AG09309 (cell line): Measurements from ENCODE around the gene ACIN1.

Experiments used
- DNase-seq: peaks from one replicate; pipeline ENCODE4 v3.0.0-alpha.2; 2010; ENCODE audit warnings: low read depth
- H3K4me3 ChIP-seq: 2 replicates; pipeline ENCODE4 v1.5.1; 2011; ENCODE audit warnings: mild to moderate bottlenecking, low read depth, low read length, moderate library complexity; ENCODE audit not compliant: control insufficient read depth
- CTCF ChIP-seq: IDR thresholded peaks from 2 replicates; pipeline ENCODE4 v1.5.1; 2011; ENCODE audit warnings: mild to moderate bottlenecking, low read depth, low read length, inconsistent platforms; ENCODE audit not compliant: insufficient read depth, control insufficient read depth; ENCODE audit errors: missing control alignments

ACIN1 gene

GRCh38 chr14:23042162-23042965 lies 52.6 kb downstream of the ACIN1 start, which contains the start of gene PSMB11:
Gene PSMB11 (plus strand): TSS chr14:23042212. CDS start chr14:23042226, 14 bp downstream.
- no peak for TF ChIP-seq CTCF
- H3K4me3 ChIP-seq = no peak within 1 kb of the TSS
- DNase-seq = no peak

- no peak overlapping the region for H3K4me3 ChIP-seq
- no peak for TF ChIP-seq CTCF
- DNase-seq = no peak
Observed at GRCh38 chr14:23041729-23042128, 53.2 kb downstream of the ACIN1 start.

- DNase-seq = no peak
- no peak overlapping the region for H3K4me3 ChIP-seq
- TF ChIP-seq CTCF = no peak
Observed at GRCh38 chr14:23040100-23040499, 54.8 kb downstream of the ACIN1 start.

GRCh38 chr14:23035303-23036144 lies 59.4 kb downstream of the ACIN1 start:
- no peak for TF ChIP-seq CTCF
- H3K4me3 ChIP-seq = no peak overlapping the region; the same call in 1 of the 2 replicates
- DNase-seq = no peak

- peak; percentile 85 for DNase-seq
- no peak for TF ChIP-seq CTCF
- peak within 1 kb of the TSS; percentile 91 for H3K4me3 ChIP-seq
Observed at GRCh38 chr14:23034498-23035302, 60.2 kb downstream of the ACIN1 start, which contains the start of gene PSMB5. Gene PSMB5 (minus strand): TSS chr14:23034900. CDS start chr14:23034881, 19 bp downstream.
